Body of pancreas (tissue), 4 donors: Measurements from ENCODE around the gene E2F6.

Source experiments
- CTCF ChIP-seq, 7 experiments: fragments of 450-650 bp in 4 of 7; fragments of 200-600 bp in 3 of 7; sonication (generic) in 3 of 7; IDR thresholded peaks; one replicate each; pipeline ENCODE4 v1.5.1; 2016 to 2019; ENCODE audit warnings: antibody characterized with exemption in 7 of 7
- POLR2A ChIP-seq, 3 donors: fragments of 450-650 bp; IDR thresholded peaks; one replicate each; pipeline ENCODE4 v1.6.1; 2016; ENCODE audit warnings: antibody characterized with exemption in 3 of 3, mild to moderate bottlenecking in 2 of 3

GRCh38 chr2:11465110-11465484 is 864 bp downstream of the E2F6 start:
- no peak for TF ChIP-seq CTCF (IDR thresholded peaks at IDR 0.05)
- no peak for TF ChIP-seq POLR2A (IDR thresholded peaks at IDR 0.05)
